ENCODE measurements around the gene COL8A1. TPM values are rescaled to one million over a fixed set of nuclear protein-coding genes. Genes with fewer than 3 reads are reported as not detected.

Gene COL8A1
- total RNA-seq, result 32.1 and 134 TPM in 2 replicates

DNA sequence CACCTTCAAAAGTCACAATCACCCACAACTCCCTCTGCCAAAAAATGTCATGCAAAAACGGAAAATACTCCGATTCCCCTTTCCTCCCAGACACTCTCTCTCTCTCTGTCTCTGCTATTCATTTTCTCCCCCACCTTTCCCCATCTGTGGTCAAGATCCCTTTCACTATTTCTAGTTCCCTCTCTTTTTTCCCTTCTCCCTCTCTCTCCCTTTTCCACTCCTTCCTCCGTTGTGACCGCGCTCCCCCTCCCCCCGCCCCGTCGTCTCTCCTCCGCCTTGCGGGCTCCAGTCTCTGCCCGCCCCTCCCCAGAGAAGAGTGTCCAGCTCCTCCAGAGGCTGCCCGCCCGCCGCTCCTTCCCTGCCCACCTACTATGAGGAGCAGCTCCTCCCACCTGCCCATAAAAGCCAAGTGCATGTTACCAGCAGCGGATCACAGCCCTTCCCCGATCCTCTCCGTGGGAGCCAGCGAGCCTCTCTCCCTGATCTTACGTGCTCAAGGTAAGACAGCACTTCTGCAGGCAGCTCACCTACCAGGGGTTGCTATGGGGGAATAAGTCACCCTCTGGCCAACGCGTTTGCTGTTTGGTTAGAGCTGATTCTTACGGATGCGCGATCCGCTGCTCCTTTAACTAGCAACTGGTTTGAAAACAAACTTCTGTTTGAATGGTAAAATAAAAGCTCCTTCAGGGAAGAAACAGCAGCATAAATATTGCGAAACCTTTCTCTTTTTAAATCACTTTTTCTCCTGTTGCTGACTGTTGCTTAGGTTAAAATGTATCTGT lies at the start of gene COL8A1:
COL8A1 (plus strand) TSS at position 428 of the 782 bp plus-strand sequence. CDS start 152,089 bp downstream, outside the sequence.

DNA sequence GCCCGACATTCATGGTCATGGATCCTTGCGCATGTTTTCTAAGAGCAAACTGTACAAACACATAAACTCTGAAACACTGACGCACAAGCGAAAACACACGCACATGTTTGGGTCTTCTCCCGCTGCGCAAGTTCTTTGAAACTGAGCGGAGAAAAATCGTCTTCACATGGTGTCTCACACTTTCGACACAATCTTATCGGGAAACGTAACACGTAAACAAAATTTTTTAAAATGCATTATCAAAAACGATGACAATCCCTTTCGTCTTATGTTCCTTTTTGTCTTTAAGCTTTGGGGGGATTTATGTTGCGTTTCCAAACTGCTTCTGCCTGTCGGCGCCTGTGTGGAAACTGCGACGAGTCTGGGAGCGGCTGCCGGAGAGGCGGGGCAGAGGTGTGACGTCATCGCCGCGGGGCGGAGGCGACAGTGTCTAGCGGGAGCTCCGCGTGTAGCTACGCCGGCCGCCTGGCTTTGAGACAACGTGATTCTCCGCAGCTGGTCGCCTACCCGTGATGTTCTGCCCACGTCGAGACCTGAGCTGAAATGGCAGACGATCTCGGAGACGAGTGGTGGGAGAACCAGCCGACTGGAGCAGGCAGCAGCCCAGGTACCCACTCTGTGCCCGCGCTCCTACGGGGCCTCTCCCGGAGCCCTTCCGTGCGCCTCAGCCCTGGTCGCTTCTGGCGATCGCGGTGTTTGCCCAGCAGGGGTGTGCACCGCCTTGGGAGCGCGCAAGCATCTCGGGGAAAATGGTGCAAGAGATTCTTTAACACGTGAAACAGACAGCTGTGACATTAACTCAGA lies 179.2 kb downstream of the COL8A1 start, which contains the start of gene CMSS1:
CMSS1 (plus strand) TSS at position 426 of the 804 bp plus-strand sequence.

Other genes with a start within 250 kb of the COL8A1 start
- gene CMSS1, start 179.3 kb downstream of the COL8A1 start, total RNA-seq, result 17.7 and 18.3 TPM in 2 replicates